ENCODE measurements around the gene CASP6. TPM values are rescaled to one million over a fixed set of nuclear protein-coding genes. Genes with fewer than 3 reads are reported as not detected.

Gene CASP6
- total and polyA plus RNA-seq, 2 of the 8 experiments (the other 6 are each of a cell fraction or from before 2014, with no cell fraction given): 29.5 to 35.1 TPM

- no peak overlapping the region for H2AK5ac ChIP-seq (ENCODE audit: low read depth, low read length)
- no peak overlapping the region for H2BK12ac ChIP-seq (ENCODE audit: low read depth, low read length)
- no peak overlapping the region for H3K27ac ChIP-seq (ENCODE audit: low read depth, low read length)
- no peak for FAIRE-seq
- H3K23ac ChIP-seq (ENCODE audit: insufficient read length): no peak overlapping the region
- H3K79me2 ChIP-seq (ENCODE audit: control insufficient read depth in 1 of 2, insufficient read depth in 2 of 2, low read length in 2 of 2): no peaks in the 10 kb centered on the region
- no peak overlapping the region for H4K8ac ChIP-seq (ENCODE audit: extremely low read depth, insufficient read depth, low read length)
- H3K27me3 ChIP-seq (replicated peaks in 1 of 4; ENCODE audit: control insufficient read depth in 3 of 4, extremely low read depth in 1 of 4, insufficient read depth in 3 of 4, low read length in 3 of 4): no peaks in the 10 kb centered on the region
- H2BK20ac ChIP-seq (ENCODE audit: low read length): no peak overlapping the region
- POLR2A ChIA-PET (ENCODE audit: partially characterized antibody): no interaction called here
- WGBS, 2 experiments (ENCODE audit: extremely low coverage in 1 of 2, insufficient coverage in 1 of 2, insufficient read length in 1 of 2, insufficient replicate concordance in 2 of 2, low coverage in 1 of 2, low lambda C conversion rate in 2 of 2, missing lambda C conversion rate in 1 of 2): 76% methylated on average over 5 of the region's 5 CpGs; no CpG with 5 or more reads in 1 of the 2 experiments
- H2AFZ ChIP-seq (ENCODE audit: low read length): no peak overlapping the region
- no peak overlapping the region for H4K91ac ChIP-seq (replicated peaks; ENCODE audit: insufficient read length, low read length)
- H2BK120ac ChIP-seq (replicated peaks; ENCODE audit: low read depth, low read length): no peak overlapping the region
- no peaks in the 10 kb centered on the region for H3K79me1 ChIP-seq (ENCODE audit: low read depth, low read length)
- H3K9me3 ChIP-seq (ENCODE audit: insufficient read depth in 2 of 2, low read depth in 1 of 2, low read length in 1 of 2): 0 out of 4 replicates have a peak, but pooled peaks cover 0 to 3% of the 10 kb centered on the region in 2 experiments
- H3K56ac ChIP-seq (replicated peaks; ENCODE audit: insufficient read length, low read depth, low read length): no peak overlapping the region
- no peak overlapping the region for H3K9ac ChIP-seq (replicated peaks in 1 of 4; ENCODE audit: extremely low read depth in 1 of 4, low read depth in 3 of 4, low read length in 3 of 4)
- no peaks in the 10 kb centered on the region for H4K20me1 ChIP-seq (replicated peaks in 1 of 2; ENCODE audit: control insufficient read depth in 1 of 2, insufficient read depth in 2 of 2, low read length in 2 of 2)
- H3K36me3 ChIP-seq (ENCODE audit: control insufficient read depth in 2 of 4, insufficient read depth in 4 of 4, low read length in 3 of 4): no peaks in the 10 kb centered on the region
- no peak overlapping the region for H3K4me2 ChIP-seq (ENCODE audit: insufficient read depth in 1 of 2, low read depth in 2 of 2, low read length in 2 of 2)
- no peak overlapping the region for H3K4ac ChIP-seq (replicated peaks; ENCODE audit: insufficient read length, low read depth, low read length)
- no peak overlapping the region for H2BK15ac ChIP-seq (ENCODE audit: low read length)
- no peak overlapping the region for H2BK5ac ChIP-seq (ENCODE audit: low read depth, low read length)
- CTCF ChIA-PET (ENCODE audit: partially characterized antibody): no interaction called here
- no peak overlapping the region for H3K4me3 ChIP-seq (ENCODE audit: extremely low read depth in 1 of 4, insufficient read depth in 2 of 4, low read depth in 3 of 4, low read length in 4 of 4)
- H3K18ac ChIP-seq (ENCODE audit: extremely low read depth, low read length): no peak overlapping the region
- peaks cover 2% of the 10 kb centered on the region; the same call in 1 of the 2 replicates for H3K23me2 ChIP-seq (ENCODE audit: low read depth, low read length)
- H4K5ac ChIP-seq (ENCODE audit: insufficient read length, low read depth, low read length): no peak overlapping the region
- H3K4me1 ChIP-seq (replicated peaks in 1 of 4; ENCODE audit: control insufficient read depth in 3 of 4, insufficient read depth in 4 of 4, low read length in 3 of 4): 0 out of 7 replicates have a peak, but pooled peaks cover 0 to 3% (median 0%) of the 10 kb centered on the region in 4 experiments
- H3K14ac ChIP-seq (ENCODE audit: insufficient read length): no peak overlapping the region
- DNase-seq (ENCODE audit: low read depth in 1 of 2, low spot score in 2 of 2): no peak
- TF ChIP-seq NANOG (IDR thresholded peaks at IDR 0.05; ENCODE audit: insufficient read depth, low read depth, low read length, poor library complexity, severe bottlenecking) (no peak), TAF1 (IDR thresholded peaks at IDR 0.05; ENCODE audit: low read depth, low read length) (no peak), SRF (IDR thresholded peaks at IDR 0.05; ENCODE audit: low read depth, low read length) (no peak), KDM5A (IDR thresholded peaks at IDR 0.05; ENCODE audit: low read length) (no peak), BRCA1 (IDR thresholded peaks at IDR 0.05; ENCODE audit: low read depth, low read length) (no peak), YY1 (IDR thresholded peaks at IDR 0.05; ENCODE audit: low read depth, low read length) (no peak), CREB1 (IDR thresholded peaks at IDR 0.05) (no peak), POU5F1 (IDR thresholded peaks at IDR 0.05; ENCODE audit: low read depth, low read length) (no peak), KDM1A (IDR thresholded peaks at IDR 0.05; ENCODE audit: borderline replicate concordance, low read length) (no peak), ATF2 (IDR thresholded peaks at IDR 0.05; ENCODE audit: low read length) (no peak), RAD21 (IDR thresholded peaks at IDR 0.05 in 1 of 2, conservative IDR thresholded peaks at IDR 0.05 in 1 of 2; ENCODE audit: low read depth in 2 of 2, low read length in 2 of 2) (no peak), EGR1 (IDR thresholded peaks at IDR 0.05; ENCODE audit: borderline replicate concordance, low read depth, low read length) (no peak)
These were observed 54.8 kb downstream of the CASP6 start for GRCh38 chr4:109648266-109648996.
